Keratinocyte (primary cell): ENCODE data around the gene LEP. TPM values are rescaled to one million over a fixed set of nuclear protein-coding genes. Genes with fewer than 3 reads are reported as not detected.

Source experiments
- DNase-seq: peaks from one replicate; pipeline ENCODE4 v3.0.0-alpha.2; 2011; ENCODE audit warnings: low read depth, missing footprints, low spot score
- FAIRE-seq: peaks from 2 replicates; lab custom pipeline; 2011; peaks lifted over from hg19 to GRCh38; lab: Jason Lieb, UNC
- H2AFZ ChIP-seq: 2 replicates; pipeline ENCODE4 v1.6.0; 2012; ENCODE audit warnings: low read length, control low read depth, inconsistent platforms; ENCODE audit not compliant: control insufficient read depth
- H3K27ac ChIP-seq: 2 replicates; pipeline ENCODE4 v1.5.1; 2011; ENCODE audit warnings: low read length; ENCODE audit not compliant: control insufficient read depth, insufficient read depth
- H3K27me3 ChIP-seq: 3 replicates; pipeline ENCODE4 v1.6.0; 2011; ENCODE audit warnings: low read length; ENCODE audit not compliant: control insufficient read depth, insufficient read depth; ENCODE audit errors: extremely low read depth
- H3K36me3 ChIP-seq, 2 experiments: 2 replicates in 1 of 2; 3 replicates in 1 of 2; pipeline ENCODE4 v1.5.1; 2011; ENCODE audit warnings: low read length in 2 of 2, mild to moderate bottlenecking in 1 of 2; ENCODE audit not compliant: control insufficient read depth in 2 of 2, insufficient read depth in 2 of 2; ENCODE audit errors: extremely low read depth in 1 of 2
- H3K4me1 ChIP-seq: 3 replicates; pipeline ENCODE4 v1.5.1; 2011; ENCODE audit warnings: low read length; ENCODE audit not compliant: control insufficient read depth, insufficient read depth; ENCODE audit errors: extremely low read depth
- H3K4me2 ChIP-seq: 3 replicates; pipeline ENCODE4 v1.6.0; 2011; ENCODE audit warnings: low read depth, low read length; ENCODE audit not compliant: control insufficient read depth, insufficient read depth; ENCODE audit errors: extremely low read depth
- H3K4me3 ChIP-seq, 3 experiments: fragments of 200-600 bp in 1 of 3; sonication (generic) in 1 of 3; 2 replicates in 2 of 3; 3 replicates in 1 of 3; pipeline ENCODE4 v1.5.1; 2011 to 2016; ENCODE audit warnings: low read length in 3 of 3, mild to moderate bottlenecking in 3 of 3, control low read depth in 2 of 3, inconsistent platforms in 1 of 3, low read depth in 1 of 3, mixed read lengths in 1 of 3, mixed run types in 1 of 3, moderate library complexity in 1 of 3; ENCODE audit not compliant: control insufficient read depth in 2 of 3, insufficient read depth in 2 of 3; ENCODE audit errors: extremely low read depth in 1 of 3
- H3K79me2 ChIP-seq: 2 replicates; pipeline ENCODE4 v1.6.0; 2012; ENCODE audit warnings: low read length; ENCODE audit not compliant: control insufficient read depth, insufficient read depth
- H3K9ac ChIP-seq: 3 replicates; pipeline ENCODE4 v1.6.0; 2011; ENCODE audit warnings: low read length; ENCODE audit not compliant: control insufficient read depth, insufficient read depth; ENCODE audit errors: extremely low read depth
- H3K9me1 ChIP-seq: 3 replicates; pipeline ENCODE4 v1.6.0; 2011; ENCODE audit warnings: low read length; ENCODE audit not compliant: control insufficient read depth, insufficient read depth; ENCODE audit errors: extremely low read depth
- H3K9me3 ChIP-seq: 2 replicates; pipeline ENCODE4 v1.5.1; 2012; ENCODE audit warnings: low read depth, low read length; ENCODE audit not compliant: control insufficient read depth
- H4K20me1 ChIP-seq: 3 replicates; pipeline ENCODE4 v1.6.0; 2011; ENCODE audit warnings: low read length; ENCODE audit not compliant: control insufficient read depth, insufficient read depth; ENCODE audit errors: extremely low read depth
- CTCF ChIP-seq, 3 experiments: IDR thresholded peaks in 1 of 3; conservative IDR thresholded peaks in 1 of 3; optimal IDR thresholded peaks in 1 of 3; 2 replicates in 2 of 3; 3 replicates in 1 of 3; pipeline versions ENCODE3 to v1.5.1; 2011; ENCODE audit warnings: low read length in 3 of 3, mild to moderate bottlenecking in 3 of 3, moderate library complexity in 2 of 3, control low read depth in 1 of 3, inconsistent platforms in 1 of 3; ENCODE audit not compliant: insufficient read depth in 2 of 3; ENCODE audit errors: extremely low read depth in 1 of 3
- EZH2 ChIP-seq: IDR thresholded peaks from one replicate; pipeline ENCODE4 v1.6.1; 2012; ENCODE audit warnings: inconsistent platforms, mild to moderate bottlenecking, low read length, moderate library complexity
- dilution Hi-C: fragments of 300-500 bp; cut with MboI; formaldehyde crosslinking; loops from one replicate; pipeline ENCODE4 v1.7.0; 2020; ENCODE audit warnings: low sequenced_read_pairs; ENCODE audit not compliant: extremely low pct_ligation_motif_present
- polyA plus RNA-seq, 5 experiments: library from polyadenylated mRNA; depleted of rRNA in 3 of 5; stranded (reverse) in 3 of 5; stranded (forward) in 1 of 5; unstranded in 1 of 5; fragments of >200 nt; gene quantifications; 1 replicate in 1 of 5; 2 replicates in 3 of 5; 3 replicates in 1 of 5; pipeline versions ENCODE4 v1.2.1 to v1.2.3, GENCODE V29; 2011 to 2012; ENCODE audit warnings: missing spikeins in 2 of 5, low read depth in 1 of 5, low replicate concordance in 1 of 5
- small RNA-seq, 3 experiments: library from RNA; depleted of rRNA; stranded (forward); fragments of <200 nt; gene quantifications; one replicate each; pipeline ENCODE3, GENCODE V24; 2012; ENCODE audit warnings: low read depth in 3 of 3, low replicate concordance in 1 of 3; ENCODE audit not compliant: insufficient read length in 3 of 3

Gene LEP
- polyA plus RNA-seq, 1 donor (not counting 4 experiments of a cell fraction or from before 2014, with no cell fraction given), result 0.10 TPM

- DNase-seq (no peak), FAIRE-seq (no peak)
- no peaks in the 10 kb centered on the region for H3K27me3 ChIP-seq
- no peak overlapping the region for H3K4me2 ChIP-seq
- H2AFZ ChIP-seq, result no peak overlapping the region
- no peak for TF ChIP-seq CTCF (optimal IDR thresholded peaks at IDR 0.05 in 1 of 3, IDR thresholded peaks at IDR 0.05 in 1 of 3, conservative IDR thresholded peaks at IDR 0.05 in 1 of 3; ENCODE audit: extremely low read depth in 1 of 3, insufficient read depth in 2 of 3, low read length in 3 of 3)
- no peak for TF ChIP-seq EZH2
- no peak overlapping the region for H3K9ac ChIP-seq
- no peak overlapping the region for H3K27ac ChIP-seq
- dilution Hi-C loops, result no loop called here
- H3K9me1 ChIP-seq, result no peaks in the 10 kb centered on the region
- no peaks in the 10 kb centered on the region for H3K4me1 ChIP-seq
- peaks cover 21 to 41% of the 10 kb centered on the region in 2 experiments for H3K36me3 ChIP-seq
- no peaks in the 10 kb centered on the region for H3K79me2 ChIP-seq
- no peak overlapping the region for H3K4me3 ChIP-seq
- no peaks in the 10 kb centered on the region for H3K9me3 ChIP-seq
- H4K20me1 ChIP-seq, result no peaks in the 10 kb centered on the region
Observed at GRCh38 chr7:128307061-128307460, 66.0 kb downstream of the LEP start.

Small RNA genes within 50 kb of the gene (small RNA-seq; reads per million reads assigned to genes)
- gene MIR129-1, result 0 reads per million in 3 experiments

Other genes starting within 250 kb of the LEP start
- gene LRRC4, start 209.8 kb upstream of the LEP start, polyA plus RNA-seq, result 0.01 to 0.09 TPM (median 0.07 TPM) in 3 replicates
- 16.7 to 36.4 TPM (median 30.4 TPM) in 3 replicates for gene RBM28, start 102.6 kb downstream of the LEP start, polyA plus RNA-seq
- gene PRRT4, start 120.4 kb downstream of the LEP start, polyA plus RNA-seq, result 0.12 to 0.23 TPM (median 0.12 TPM) in 3 replicates
- 50.0 to 62.5 TPM (median 56.2 TPM) in 3 replicates for gene IMPDH1, start 168.7 kb downstream of the LEP start, polyA plus RNA-seq
- 12.8 to 41.6 TPM (median 17.9 TPM) in 3 replicates for gene HILPDA, start 214.6 kb downstream of the LEP start, polyA plus RNA-seq
- 20.9 to 30.7 TPM (median 23.7 TPM) in 3 replicates for gene METTL2B, start 235.5 kb downstream of the LEP start, polyA plus RNA-seq